ENCODE results near the gene TGFBI.

The TGFBI gene

DNA sequence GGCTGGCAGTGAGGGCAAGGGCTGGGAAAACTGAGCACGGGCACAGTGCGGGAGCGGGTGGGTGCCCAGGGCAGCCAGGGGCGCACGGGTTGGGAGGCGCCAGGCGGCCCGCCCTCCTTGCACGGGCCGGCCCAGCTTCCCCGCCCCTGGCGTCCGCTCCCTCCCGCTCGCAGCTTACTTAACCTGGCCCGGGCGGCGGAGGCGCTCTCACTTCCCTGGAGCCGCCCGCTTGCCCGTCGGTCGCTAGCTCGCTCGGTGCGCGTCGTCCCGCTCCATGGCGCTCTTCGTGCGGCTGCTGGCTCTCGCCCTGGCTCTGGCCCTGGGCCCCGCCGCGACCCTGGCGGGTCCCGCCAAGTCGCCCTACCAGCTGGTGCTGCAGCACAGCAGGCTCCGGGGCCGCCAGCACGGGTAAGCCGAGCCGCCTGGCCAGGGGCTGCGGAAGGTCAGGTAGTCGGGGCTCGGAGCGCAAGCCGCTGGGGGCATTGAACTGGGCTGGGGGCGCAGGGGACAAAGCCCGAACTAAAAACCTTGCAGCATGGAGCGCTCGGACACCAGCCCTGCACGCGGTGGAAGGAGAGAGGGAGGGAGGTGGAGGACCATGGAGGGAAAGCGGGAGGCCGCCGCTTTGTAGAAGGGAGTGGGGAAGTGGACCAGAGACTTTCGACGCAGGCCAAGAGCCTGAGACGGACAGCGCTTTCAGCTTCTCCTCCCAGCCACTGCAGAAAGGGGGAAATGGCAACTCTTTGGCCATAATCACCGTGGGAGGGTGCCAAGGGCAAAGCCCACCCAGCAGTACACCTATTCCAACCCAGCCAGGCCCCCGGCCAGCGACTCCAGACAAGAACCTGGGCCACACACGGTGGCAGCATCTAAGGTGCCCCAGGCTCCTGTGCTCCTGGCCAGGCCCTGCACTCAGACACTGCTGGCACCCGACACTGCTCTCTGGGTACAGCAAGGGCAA lies at the start of gene TGFBI:
Gene TGFBI, plus strand, starts transcription at position 207 of the 961 bp plus-strand sequence. Its CDS starts 68 bp downstream, at position 275.
- peak; percentile 83 for DNase-seq (ENCODE audit: low spot score)

DNA sequence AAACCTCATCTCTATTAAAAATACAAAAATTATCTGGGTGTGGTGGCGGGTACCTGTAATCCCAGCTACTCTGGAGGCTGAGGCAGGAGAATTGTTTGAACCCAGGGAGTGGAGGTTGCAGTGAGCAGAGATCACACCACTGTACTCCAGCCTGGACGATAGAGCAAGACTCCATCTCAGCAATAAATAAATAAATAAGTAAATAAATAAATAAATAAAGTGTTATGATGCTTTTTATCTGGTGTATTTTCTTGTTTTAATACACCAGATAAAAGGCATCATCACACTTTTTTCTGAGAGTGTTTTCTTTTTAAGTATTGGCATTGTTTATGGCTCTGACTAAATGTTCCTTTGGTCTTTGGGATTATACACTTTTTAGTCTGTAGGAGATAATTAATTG lies 49.8 kb upstream of the TGFBI start:
- no peak for DNase-seq (ENCODE audit: low spot score)

- DNase-seq (ENCODE audit: low spot score), result no peak
Measured at GRCh38 chr5:135979510-135979909, 49.3 kb upstream of the TGFBI start.

DNA sequence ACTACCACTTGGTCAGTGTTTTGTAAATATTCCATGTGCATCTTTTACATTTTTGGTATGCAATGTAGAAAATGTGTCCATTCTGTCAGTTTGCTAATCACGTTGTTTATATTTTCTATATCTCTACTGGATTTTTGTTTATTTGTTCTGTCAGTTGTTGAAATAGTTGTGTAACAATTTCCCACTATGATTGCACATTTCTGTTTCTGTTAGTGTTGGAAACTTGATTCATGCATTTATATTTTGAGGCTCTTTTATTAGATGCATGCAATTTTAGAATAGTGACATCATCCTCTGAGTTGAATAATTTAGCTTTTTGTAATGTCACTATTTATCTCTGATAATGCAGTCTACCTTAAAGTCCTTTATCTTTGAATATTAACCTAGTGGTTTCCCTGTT lies 48.2 kb upstream of the TGFBI start:
- DNase-seq (ENCODE audit: low spot score), result no peak

- no peak for DNase-seq (ENCODE audit: low spot score)
Measured at GRCh38 chr5:135985951-135986350, 42.8 kb upstream of the TGFBI start.

DNA sequence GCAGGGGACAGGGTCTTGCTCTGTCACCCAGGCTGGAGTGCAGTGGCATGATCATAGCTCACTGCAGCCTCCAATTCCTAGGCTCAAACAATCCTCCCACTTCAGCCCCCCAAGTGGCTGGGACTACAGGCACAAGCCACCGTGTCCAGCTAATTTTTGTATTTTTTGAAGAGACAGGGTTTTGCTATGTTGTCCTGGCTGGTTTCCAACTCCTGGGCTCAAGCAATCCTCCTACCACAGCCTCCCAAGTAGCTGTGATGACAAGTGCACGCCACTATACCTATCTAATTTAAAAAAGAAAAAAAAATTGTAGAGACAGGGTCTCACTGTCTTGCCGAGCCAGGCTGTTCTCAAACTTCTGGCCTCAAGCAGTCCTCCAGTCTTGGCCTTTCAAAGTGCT lies 42.4 kb upstream of the TGFBI start:
- no peak for DNase-seq (ENCODE audit: low spot score)

DNA sequence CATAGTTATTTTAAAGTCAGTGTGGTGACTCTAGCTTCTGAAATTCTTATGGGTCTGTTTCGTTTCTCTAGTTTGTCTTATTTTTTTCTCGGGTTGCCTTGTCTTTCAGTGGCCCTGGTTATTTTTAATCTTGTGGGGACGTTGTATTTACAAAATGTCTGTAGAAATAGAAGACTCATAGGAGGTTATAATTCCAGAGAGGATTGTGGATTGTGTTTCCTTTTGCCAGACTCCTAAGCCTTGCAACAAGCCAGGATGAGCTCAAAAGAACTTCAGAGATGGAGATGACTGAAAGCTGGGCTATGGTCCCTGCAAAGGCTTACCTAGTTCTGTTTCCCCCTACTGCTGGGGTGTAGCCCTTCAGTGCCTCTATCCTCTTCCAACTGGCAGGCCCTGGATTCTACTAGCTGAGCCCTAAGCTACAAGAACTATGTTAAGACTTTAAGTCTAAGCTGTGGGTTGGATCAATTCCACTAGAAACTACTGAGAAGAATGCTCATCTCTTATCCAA lies 41.8 kb upstream of the TGFBI start:
- no peak for DNase-seq (ENCODE audit: low spot score)

DNA sequence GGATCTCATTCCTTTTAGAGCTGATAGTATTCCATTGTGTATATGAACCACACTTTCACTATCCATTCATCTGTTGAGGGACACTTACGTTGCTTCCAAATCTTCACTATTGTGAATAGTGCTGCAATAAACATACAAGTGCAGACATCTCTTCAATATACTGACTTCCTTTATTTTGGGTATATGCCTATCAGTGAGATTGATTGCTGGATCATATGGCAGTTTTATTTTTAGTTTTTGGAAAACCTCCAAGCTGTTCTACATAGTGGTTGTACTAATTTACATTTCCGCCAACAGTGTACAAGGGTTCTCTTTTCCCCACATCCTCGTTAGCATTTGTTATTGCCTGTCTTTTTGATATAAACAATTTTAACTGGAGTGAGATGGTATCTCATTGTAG lies 40.2 kb upstream of the TGFBI start:
- no peak for DNase-seq (ENCODE audit: low spot score)

- no peak for DNase-seq (ENCODE audit: low spot score)
Measured at GRCh38 chr5:135989686-135990085, 39.1 kb upstream of the TGFBI start.

DNA sequence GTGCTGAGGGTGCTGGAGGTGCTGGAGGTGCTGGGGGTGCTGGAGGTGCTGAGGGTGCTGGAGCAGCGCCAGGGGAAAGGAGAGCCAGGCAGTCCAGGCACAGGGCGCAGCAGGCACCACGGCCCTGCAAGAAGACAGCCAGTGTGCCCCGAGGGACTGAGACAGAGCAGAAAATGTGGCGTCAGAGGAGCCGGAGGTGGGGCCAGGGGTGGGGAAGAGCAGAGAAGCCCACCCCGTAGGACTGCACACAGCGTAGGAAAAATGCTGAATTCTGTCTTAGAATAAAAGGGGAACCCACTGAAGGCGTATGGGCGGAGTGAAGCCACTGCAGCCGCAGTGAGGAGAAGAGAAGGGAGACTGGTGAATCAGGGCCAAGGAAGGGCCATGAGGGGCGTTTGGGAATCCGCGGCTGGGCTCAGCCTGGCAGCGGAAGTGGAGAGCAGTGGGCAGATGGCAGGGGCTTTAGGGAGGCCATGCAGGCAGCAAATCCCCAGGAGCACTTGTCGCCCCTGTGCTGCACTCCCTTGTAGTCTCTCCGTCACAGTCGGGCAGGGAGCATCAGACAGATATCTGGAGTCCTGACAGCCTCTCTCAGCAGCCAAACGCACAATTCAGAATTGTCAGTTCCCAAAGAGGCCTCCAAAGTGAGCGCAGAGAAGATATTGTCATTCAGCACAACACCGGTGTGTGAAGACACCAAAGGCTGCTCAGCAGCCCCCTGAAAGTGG lies 38.1 kb upstream of the TGFBI start:
- DNase-seq (ENCODE audit: low spot score), result no peak

DNA sequence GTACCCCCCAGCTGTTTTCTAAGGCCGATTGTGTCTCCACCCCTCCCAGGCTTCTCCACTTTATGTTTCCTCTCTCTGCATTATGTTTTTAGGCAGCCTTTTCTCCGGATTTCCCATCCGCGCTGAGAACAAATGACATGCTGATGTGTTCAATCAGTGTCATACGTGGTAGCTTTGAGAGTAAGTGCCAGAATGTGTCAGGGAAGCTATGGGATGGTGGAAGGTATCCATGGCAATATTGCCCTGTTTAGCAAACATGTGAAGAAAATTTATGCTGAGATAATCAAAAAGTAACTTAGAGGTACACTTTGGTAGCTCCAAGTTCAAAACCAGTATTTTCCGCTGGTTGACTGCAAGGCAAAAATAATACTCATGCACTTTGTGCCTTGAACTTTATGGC lies 37.4 kb upstream of the TGFBI start:
- no peak for DNase-seq (ENCODE audit: low spot score)

GRCh38 chr5:135993335-135993879 lies 35.4 kb upstream of the TGFBI start:
- DNase-seq (ENCODE audit: low spot score), result peak; percentile 15

DNA sequence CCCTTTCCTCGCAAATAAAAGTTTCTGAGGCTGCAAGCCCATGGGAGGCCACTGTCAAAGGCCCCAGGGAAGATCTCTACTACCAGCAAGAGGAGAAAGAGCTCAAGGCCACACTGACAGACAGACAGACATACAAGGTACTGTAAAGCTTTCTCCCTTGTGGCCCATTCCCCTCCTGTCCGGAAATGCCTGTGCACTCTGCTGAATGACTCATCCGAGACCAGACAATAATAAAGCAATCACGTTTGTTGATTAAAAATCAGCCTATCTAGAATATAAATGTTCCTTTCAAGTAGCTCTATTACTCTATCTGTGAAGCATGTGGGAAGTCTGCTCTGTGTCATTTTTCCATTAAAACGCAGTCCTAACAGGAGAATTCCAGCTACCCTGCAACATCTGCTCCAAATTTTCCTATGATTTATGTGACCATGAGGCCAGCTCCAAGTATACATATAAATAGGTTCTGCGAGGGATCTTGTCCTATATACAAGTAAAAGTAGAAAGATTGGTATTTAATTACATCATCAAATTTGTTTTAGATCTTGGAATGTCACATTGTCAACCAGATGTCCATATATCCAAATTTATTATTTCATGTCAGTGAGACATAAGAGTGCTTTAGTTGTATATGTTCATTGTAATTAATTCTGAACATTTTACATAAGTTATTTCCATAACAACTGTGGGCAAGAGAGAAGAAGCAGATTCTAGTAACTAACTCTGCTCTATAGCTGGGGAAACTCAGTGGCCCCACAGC lies 34.7 kb upstream of the TGFBI start:
- DNase-seq (ENCODE audit: low spot score), result peak; percentile 29

- DNase-seq (ENCODE audit: low spot score), result no peak
Measured at GRCh38 chr5:135995976-135996375, 32.8 kb upstream of the TGFBI start.

GRCh38 chr5:135996611-135997010 lies 32.2 kb upstream of the TGFBI start:
- peak; percentile 45 for DNase-seq (ENCODE audit: low spot score)

- DNase-seq (ENCODE audit: low spot score), result no peak
Measured at GRCh38 chr5:135997673-135998335, 31.0 kb upstream of the TGFBI start.

GRCh38 chr5:135998889-135999288 lies 29.9 kb upstream of the TGFBI start:
- no peak for DNase-seq (ENCODE audit: low spot score)

GRCh38 chr5:135999406-136000139 lies 29.2 kb upstream of the TGFBI start:
- DNase-seq (ENCODE audit: low spot score), result peak; percentile 74

- no peak for DNase-seq (ENCODE audit: low spot score)
Measured at GRCh38 chr5:136000147-136000546, 28.6 kb upstream of the TGFBI start.

DNA sequence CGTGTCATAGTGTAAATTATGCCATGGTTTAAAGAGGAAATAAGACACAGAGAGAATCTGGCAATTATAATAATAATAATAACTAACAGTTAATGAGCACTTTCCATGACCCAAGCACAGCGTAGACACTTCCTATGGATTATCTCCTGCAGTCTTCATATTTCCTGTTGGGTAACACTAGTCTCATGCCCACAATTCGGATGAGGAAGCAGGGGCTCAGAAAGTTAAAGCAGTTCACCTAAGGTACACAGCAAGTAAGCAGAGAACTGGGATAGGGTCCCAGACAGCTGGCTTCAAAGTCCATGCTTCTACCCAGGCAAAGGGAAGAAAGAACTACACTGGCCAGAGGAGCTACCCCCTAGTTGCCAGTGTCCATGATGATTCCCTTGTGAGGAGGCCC lies 27.9 kb upstream of the TGFBI start:
- no peak for DNase-seq (ENCODE audit: low spot score)
